Ectodermal cell (in vitro differentiated cells): ENCODE data around the gene TCAIM. TPM values are rescaled to one million over a fixed set of nuclear protein-coding genes. Genes with fewer than 3 reads are reported as not detected.

Experiments used
- H3K27ac ChIP-seq: 2 replicates; pipeline ENCODE4 v1.7.0; 2013; ENCODE audit warnings: mild to moderate bottlenecking, low read depth, low read length; ENCODE audit not compliant: insufficient read depth, poor library complexity, severe bottlenecking
- H3K27me3 ChIP-seq: 2 replicates; pipeline ENCODE4 v1.7.0; 2013; ENCODE audit warnings: mild to moderate bottlenecking, low read length; ENCODE audit not compliant: insufficient read depth, control insufficient read depth, poor library complexity, severe bottlenecking
- H3K36me3 ChIP-seq: one replicate; pipeline ENCODE4 v1.7.0; 2013; ENCODE audit warnings: low read length; ENCODE audit not compliant: control insufficient read depth, insufficient read depth
- H3K4me1 ChIP-seq: one replicate; pipeline ENCODE4 v1.7.0; 2013; ENCODE audit warnings: low read length; ENCODE audit not compliant: control insufficient read depth, insufficient read depth
- H3K4me3 ChIP-seq: 2 replicates; pipeline ENCODE4 v1.7.0; 2013; ENCODE audit warnings: low read depth, low read length, control low read depth; ENCODE audit not compliant: insufficient read depth
- H3K9me3 ChIP-seq: 2 replicates; pipeline ENCODE4 v1.7.0; 2013; ENCODE audit warnings: mild to moderate bottlenecking, low read length, moderate library complexity; ENCODE audit not compliant: control insufficient read depth
- WGBS, 2 experiments: methylation state at CpG; one replicate each; pipeline ENCODE4 v1.1.7; 2013; ENCODE audit warnings: missing lambda C conversion rate in 2 of 2; 5-methylcytosine and 5-hydroxymethylcytosine counted together
- polyA plus RNA-seq, 4 experiments: library from polyadenylated mRNA; stranded (reverse); fragments of 50-300 nt; gene quantifications; one replicate each; pipeline ENCODE4 v1.2.3, GENCODE V29; 2013

Gene TCAIM
- polyA plus RNA-seq (2013, experiment 1 of 4) = 26.3 TPM
- polyA plus RNA-seq (2013, experiment 2 of 4) = 26.3 TPM
- 22.5 TPM for polyA plus RNA-seq (2013, experiment 3 of 4)
- 24.8 TPM for polyA plus RNA-seq (2013, experiment 4 of 4)

- Histone ChIP-seq H3K27me3 (no peaks in the 10 kb centered on the region), H3K4me1 (peaks cover 10% of the 10 kb centered on the region), H3K27ac (peak within 1 kb of the TSS; percentile 96), H3K9me3 (no peaks in the 10 kb centered on the region), H3K4me3 (peak within 1 kb of the TSS; percentile 68), H3K36me3 (no peaks in the 10 kb centered on the region)
- WGBS, 2 experiments = 0% methylated on average over 77 of the region's 77 CpGs
These were observed at the start of gene TCAIM for GRCh38 chr3:44338010-44338827. TSS of gene TCAIM (plus strand) at chr3:44338766. CDS start at chr3:44354783, 16,017 bp downstream.

- H3K36me3 ChIP-seq = no peaks in the 10 kb centered on the region
- no peak overlapping the region for H3K27ac ChIP-seq
- 82 to 88% methylated on average over 3 of the region's 3 CpGs for WGBS, 2 experiments
- no peak overlapping the region for H3K4me3 ChIP-seq
- H3K27me3 ChIP-seq = no peaks in the 10 kb centered on the region
- no peaks in the 10 kb centered on the region for H3K4me1 ChIP-seq
- no peaks in the 10 kb centered on the region for H3K9me3 ChIP-seq
These were observed 48.6 kb upstream of the TCAIM start for GRCh38 chr3:44289882-44290462.

- Histone ChIP-seq H3K27ac (no peak overlapping the region), H3K27me3 (no peaks in the 10 kb centered on the region), H3K9me3 (no peaks in the 10 kb centered on the region), H3K4me3 (no peak overlapping the region), H3K36me3 (no peaks in the 10 kb centered on the region), H3K4me1 (no peaks in the 10 kb centered on the region)
- WGBS, 2 experiments = 87 to 92% methylated on average over 2 of the region's 2 CpGs
These were observed 46.3 kb upstream of the TCAIM start for GRCh38 chr3:44292276-44292675.

DNA sequence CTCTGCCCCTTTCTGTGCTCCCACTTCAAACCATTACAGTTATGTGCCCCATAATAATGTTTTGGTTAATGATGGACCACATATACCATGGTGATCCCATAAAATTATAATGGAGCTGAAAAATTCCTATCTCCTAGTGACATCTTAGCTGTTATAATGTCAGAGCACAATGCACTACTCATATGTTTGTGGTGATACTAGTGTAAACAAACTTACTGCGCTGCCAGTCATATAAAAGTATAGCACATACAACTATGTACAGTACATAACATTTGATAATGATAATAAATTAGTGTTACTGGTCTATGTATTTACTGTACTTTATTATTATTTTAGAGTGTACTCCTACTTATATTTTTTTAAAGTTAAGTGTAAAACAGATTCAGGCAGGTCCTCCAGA is 45.6 kb upstream of the TCAIM start:
- H3K9me3 ChIP-seq = no peaks in the 10 kb centered on the region
- no peaks in the 10 kb centered on the region for H3K36me3 ChIP-seq
- H3K4me3 ChIP-seq = no peak overlapping the region
- no CpG with 5 or more reads among the region's 1 CpG for WGBS, 2 experiments
- H3K27me3 ChIP-seq = no peaks in the 10 kb centered on the region
- no peaks in the 10 kb centered on the region for H3K4me1 ChIP-seq
- H3K27ac ChIP-seq = no peak overlapping the region

DNA sequence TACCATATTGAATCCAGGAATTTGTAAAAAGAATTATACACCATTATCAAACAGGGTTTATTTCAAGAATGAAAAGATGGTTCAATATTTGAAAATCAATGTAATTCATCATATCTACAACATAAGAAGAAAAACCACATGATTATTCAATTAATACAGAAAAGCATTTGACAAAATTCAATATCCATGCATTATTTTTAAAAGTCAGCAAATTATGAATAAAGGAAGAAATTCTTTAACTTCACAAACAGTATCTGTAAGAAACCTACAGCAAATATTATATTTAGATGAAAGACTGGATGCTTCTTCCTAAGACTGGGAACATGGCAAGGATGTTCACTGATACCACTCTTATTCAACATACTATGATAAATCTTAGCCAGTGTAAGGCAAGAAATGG is 41.3 kb upstream of the TCAIM start:
- no peaks in the 10 kb centered on the region for H3K27me3 ChIP-seq
- no peaks in the 10 kb centered on the region for H3K36me3 ChIP-seq
- H3K4me1 ChIP-seq = no peaks in the 10 kb centered on the region

DNA sequence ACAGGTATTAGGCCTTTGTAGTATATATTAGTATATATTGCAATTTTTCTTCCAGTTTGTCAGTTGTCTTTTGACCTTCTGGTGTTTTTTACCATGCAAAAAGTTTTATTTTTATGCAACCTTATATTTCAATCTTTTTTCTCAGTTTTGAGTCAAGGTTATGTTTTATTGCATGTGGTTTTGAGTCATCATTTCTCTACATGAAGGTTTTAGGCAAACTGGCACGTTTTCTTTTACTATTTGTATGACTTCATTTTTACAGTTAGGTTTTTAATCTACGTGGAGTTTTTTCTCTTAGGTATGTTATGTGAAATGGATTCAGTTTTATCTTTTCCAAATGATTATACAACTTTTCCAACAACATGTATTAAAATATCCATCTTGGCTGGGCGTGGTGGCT is 36.8 kb upstream of the TCAIM start:
- H3K4me3 ChIP-seq = no peak overlapping the region
- 95 to 97% methylated on average over 2 of the region's 3 CpGs for WGBS, 2 experiments
- no peaks in the 10 kb centered on the region for H3K36me3 ChIP-seq
- H3K27me3 ChIP-seq = no peaks in the 10 kb centered on the region
- H3K27ac ChIP-seq = no peak overlapping the region
- H3K4me1 ChIP-seq = no peaks in the 10 kb centered on the region
- H3K9me3 ChIP-seq = no peaks in the 10 kb centered on the region

More for the DNA sequence above, 41.3 kb upstream of the TCAIM start:
- Histone ChIP-seq H3K27ac (no peak overlapping the region), H3K9me3 (no peaks in the 10 kb centered on the region), H3K4me3 (no peak overlapping the region)

GRCh38 chr3:44309500-44309899 is 29.1 kb upstream of the TCAIM start:
- no peaks in the 10 kb centered on the region for H3K27me3 ChIP-seq
- H3K9me3 ChIP-seq = no peaks in the 10 kb centered on the region
- no peaks in the 10 kb centered on the region for H3K4me1 ChIP-seq
- no peak overlapping the region for H3K4me3 ChIP-seq
- H3K36me3 ChIP-seq = no peaks in the 10 kb centered on the region
- no peak overlapping the region for H3K27ac ChIP-seq

GRCh38 chr3:44318891-44319311 is 19.7 kb upstream of the TCAIM start:
- no peaks in the 10 kb centered on the region for H3K27me3 ChIP-seq
- no peaks in the 10 kb centered on the region for H3K4me1 ChIP-seq
- no peak overlapping the region for H3K4me3 ChIP-seq
- no peak overlapping the region for H3K27ac ChIP-seq
- no peaks in the 10 kb centered on the region for H3K9me3 ChIP-seq
- WGBS, 2 experiments = 62 to 63% methylated on average over 8 of the region's 8 CpGs
- H3K36me3 ChIP-seq = no peaks in the 10 kb centered on the region

- H3K4me3 ChIP-seq = no peak overlapping the region
- H3K27me3 ChIP-seq = no peaks in the 10 kb centered on the region
- no peaks in the 10 kb centered on the region for H3K4me1 ChIP-seq
- no peaks in the 10 kb centered on the region for H3K36me3 ChIP-seq
- no peaks in the 10 kb centered on the region for H3K9me3 ChIP-seq
- WGBS, 2 experiments = 73 to 75% methylated on average over 3 of the region's 3 CpGs
- H3K27ac ChIP-seq = no peak overlapping the region
These were observed 17.2 kb upstream of the TCAIM start for GRCh38 chr3:44321335-44321734.

DNA sequence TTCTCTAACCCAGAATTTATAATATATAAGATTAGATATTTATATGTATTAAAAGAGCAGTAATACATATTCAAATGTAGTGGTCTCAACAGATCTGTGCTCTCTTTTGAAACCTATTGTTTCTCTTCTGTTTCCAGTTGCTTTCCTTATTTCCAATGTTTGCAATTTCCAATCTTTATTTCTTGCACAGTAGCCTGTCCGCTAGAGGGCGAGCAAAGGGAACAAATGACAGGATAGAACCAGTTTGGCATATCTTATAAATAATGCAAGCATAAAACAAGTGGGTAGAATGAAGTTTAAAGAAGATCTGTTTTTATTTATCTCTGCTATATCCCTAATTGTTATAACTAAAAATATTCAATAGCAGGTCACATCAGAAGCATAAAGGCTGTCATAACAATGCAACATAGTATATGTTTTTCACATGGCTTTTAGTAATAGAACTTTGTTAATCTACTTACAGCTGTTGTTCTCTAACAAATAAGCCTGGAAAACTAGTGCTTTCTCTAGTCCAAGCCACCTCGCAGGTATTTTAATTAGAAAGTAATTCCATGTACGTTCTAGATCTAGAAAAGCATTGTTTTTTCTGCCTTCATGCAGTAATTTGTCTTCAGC is 15.1 kb upstream of the TCAIM start:
- no peaks in the 10 kb centered on the region for H3K27me3 ChIP-seq
- H3K4me1 ChIP-seq = no peaks in the 10 kb centered on the region
- no peak overlapping the region for H3K4me3 ChIP-seq
- H3K27ac ChIP-seq = no peak overlapping the region
- no peaks in the 10 kb centered on the region for H3K9me3 ChIP-seq
- WGBS, 2 experiments = 20 to 37% methylated on average over 2 to 4 of the region's 4 CpGs
- H3K36me3 ChIP-seq = no peaks in the 10 kb centered on the region
